NT2/D1 (cell line): ENCODE results near the gene SCN5A.

ENCODE experiments used
- SUZ12 ChIP-seq: IDR thresholded peaks from 2 replicates; pipeline ENCODE4 v1.6.1; 2011; ENCODE audit not compliant: insufficient read length, insufficient read depth; ENCODE audit errors: extremely low read depth
- YY1 ChIP-seq: IDR thresholded peaks from 2 replicates; pipeline ENCODE4 v1.6.1; 2011; ENCODE audit not compliant: insufficient read length, insufficient read depth
- ZNF274 ChIP-seq: IDR thresholded peaks from 2 replicates; pipeline ENCODE4 v1.6.1; 2011; ENCODE audit warnings: mild to moderate bottlenecking, low read depth, low read length

GRCh38 chr3:38576131-38576525 lies 73.4 kb downstream of the SCN5A start:
- no peak for TF ChIP-seq ZNF274
- no peak for TF ChIP-seq SUZ12
- TF ChIP-seq YY1: no peak
